Muscle layer of colon (tissue), 2 donors: ENCODE results near the gene PRKG2.

Experiments used
- H3K27ac ChIP-seq: one replicate; pipeline ENCODE4 v1.7.0; 2013; ENCODE audit warnings: low read depth, mild to moderate bottlenecking, low read length, moderate library complexity
- H3K27me3 ChIP-seq, 2 donors: one replicate each; pipeline ENCODE4 v1.7.0; 2013; ENCODE audit warnings: low read length in 2 of 2, mild to moderate bottlenecking in 2 of 2; ENCODE audit not compliant: insufficient read depth in 2 of 2, control insufficient read depth in 1 of 2
- H3K36me3 ChIP-seq: one replicate; pipeline ENCODE4 v1.7.0; 2013; ENCODE audit warnings: mild to moderate bottlenecking, low read length; ENCODE audit not compliant: insufficient read depth
- H3K4me1 ChIP-seq: one replicate; pipeline ENCODE4 v1.7.0; 2013; ENCODE audit warnings: mild to moderate bottlenecking, low read length; ENCODE audit not compliant: insufficient read depth
- H3K4me3 ChIP-seq, 2 donors: one replicate each; pipeline ENCODE4 v1.7.0; 2013; ENCODE audit warnings: low read length in 2 of 2, low read depth in 1 of 2, mild to moderate bottlenecking in 1 of 2, moderate library complexity in 1 of 2
- H3K9ac ChIP-seq: one replicate; pipeline ENCODE4 v1.7.0; 2013; ENCODE audit warnings: low read length
- H3K9me3 ChIP-seq: one replicate; pipeline ENCODE4 v1.7.0; 2013; ENCODE audit warnings: mild to moderate bottlenecking, low read length
- donor health status: abdominal sarcoma.
- donor health status: Adenocarcinoma of cecum.

Gene PRKG2

GRCh38 chr4:81084029-81084428, 131.0 kb downstream of the PRKG2 start:
- Histone ChIP-seq H3K4me3 (no peak overlapping the region), H3K9me3 (no peaks in the 10 kb centered on the region), H3K9ac (no peak overlapping the region), H3K27me3 (no peaks in the 10 kb centered on the region), H3K4me1 (no peaks in the 10 kb centered on the region), H3K27ac (no peak overlapping the region), H3K36me3 (no peaks in the 10 kb centered on the region)

- Histone ChIP-seq H3K9me3 (no peaks in the 10 kb centered on the region), H3K27me3 (no peaks in the 10 kb centered on the region), H3K36me3 (no peaks in the 10 kb centered on the region)
Observed at GRCh38 chr4:81081156-81081555, 133.9 kb downstream of the PRKG2 start.

GRCh38 chr4:81071013-81071412, 144.0 kb downstream of the PRKG2 start:
- H3K4me1 ChIP-seq = no peaks in the 10 kb centered on the region
- H3K27me3 ChIP-seq = no peaks in the 10 kb centered on the region
- H3K9ac ChIP-seq = no peak overlapping the region
- no peaks in the 10 kb centered on the region for H3K36me3 ChIP-seq
- no peaks in the 10 kb centered on the region for H3K9me3 ChIP-seq
- H3K4me3 ChIP-seq = no peak overlapping the region
- no peak overlapping the region for H3K27ac ChIP-seq

More at GRCh38 chr4:81081156-81081555, 133.9 kb downstream of the PRKG2 start:
- Histone ChIP-seq H3K4me3 (no peak overlapping the region), H3K9ac (no peak overlapping the region), H3K27ac (no peak overlapping the region), H3K4me1 (no peaks in the 10 kb centered on the region)

GRCh38 chr4:81069706-81070331, 145.2 kb downstream of the PRKG2 start:
- no peaks in the 10 kb centered on the region for H3K27me3 ChIP-seq
- no peak overlapping the region for H3K9ac ChIP-seq
- no peaks in the 10 kb centered on the region for H3K4me1 ChIP-seq
- H3K27ac ChIP-seq = no peak overlapping the region
- H3K36me3 ChIP-seq = no peaks in the 10 kb centered on the region
- H3K9me3 ChIP-seq = no peaks in the 10 kb centered on the region
- H3K4me3 ChIP-seq = no peak overlapping the region

GRCh38 chr4:81065446-81065845, 149.6 kb downstream of the PRKG2 start:
- H3K4me3 ChIP-seq = no peak overlapping the region
- H3K27ac ChIP-seq = no peak overlapping the region
- H3K27me3 ChIP-seq = no peaks in the 10 kb centered on the region
- H3K9ac ChIP-seq = no peak overlapping the region
- H3K4me1 ChIP-seq = no peaks in the 10 kb centered on the region
- no peaks in the 10 kb centered on the region for H3K36me3 ChIP-seq
- no peaks in the 10 kb centered on the region for H3K9me3 ChIP-seq

- H3K9ac ChIP-seq = no peak overlapping the region
- H3K4me1 ChIP-seq = no peaks in the 10 kb centered on the region
- no peaks in the 10 kb centered on the region for H3K9me3 ChIP-seq
- H3K36me3 ChIP-seq = no peaks in the 10 kb centered on the region
- no peak overlapping the region for H3K27ac ChIP-seq
- H3K4me3 ChIP-seq = no peak overlapping the region
- H3K27me3 ChIP-seq = no peaks in the 10 kb centered on the region
Observed at GRCh38 chr4:81062001-81062400, 153.0 kb downstream of the PRKG2 start.

DNA sequence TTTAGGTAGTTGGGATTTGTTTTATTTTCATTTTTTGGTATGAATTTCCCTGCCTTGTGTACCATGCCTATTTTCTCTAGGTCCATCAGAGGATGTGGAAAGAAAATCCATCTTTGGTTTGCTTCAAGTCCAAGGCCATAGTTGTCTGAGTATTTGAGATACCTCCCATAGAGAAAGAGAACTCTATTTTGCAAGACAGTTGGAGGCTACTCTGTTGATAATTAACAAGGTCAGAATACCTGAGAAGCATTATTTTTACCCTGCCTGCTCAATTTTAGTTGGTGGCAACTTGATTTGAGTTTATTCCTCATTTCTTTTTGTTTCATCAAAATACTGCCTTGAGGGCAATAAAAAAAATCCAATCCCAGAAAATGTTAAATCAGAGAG, 153.7 kb downstream of the PRKG2 start:
- no peak overlapping the region for H3K27ac ChIP-seq
- no peaks in the 10 kb centered on the region for H3K27me3 ChIP-seq
- H3K36me3 ChIP-seq = no peaks in the 10 kb centered on the region
- no peak overlapping the region for H3K9ac ChIP-seq
- H3K4me1 ChIP-seq = no peaks in the 10 kb centered on the region
- H3K9me3 ChIP-seq = no peaks in the 10 kb centered on the region
- H3K4me3 ChIP-seq = no peak overlapping the region

GRCh38 chr4:81060587-81061343, 154.3 kb downstream of the PRKG2 start:
- no peaks in the 10 kb centered on the region for H3K27me3 ChIP-seq
- H3K4me3 ChIP-seq = no peak overlapping the region
- H3K4me1 ChIP-seq = no peaks in the 10 kb centered on the region
- no peaks in the 10 kb centered on the region for H3K9me3 ChIP-seq
- no peak overlapping the region for H3K27ac ChIP-seq
- no peaks in the 10 kb centered on the region for H3K36me3 ChIP-seq
- no peak overlapping the region for H3K9ac ChIP-seq

GRCh38 chr4:81058621-81059020, 156.4 kb downstream of the PRKG2 start:
- Histone ChIP-seq H3K27me3 (no peaks in the 10 kb centered on the region), H3K27ac (no peak overlapping the region), H3K36me3 (no peaks in the 10 kb centered on the region), H3K9ac (no peak overlapping the region), H3K4me3 (no peak overlapping the region), H3K4me1 (no peaks in the 10 kb centered on the region), H3K9me3 (no peaks in the 10 kb centered on the region)

- Histone ChIP-seq H3K27me3 (no peaks in the 10 kb centered on the region), H3K27ac (peak overlapping the region; percentile 36), H3K9ac (no peak overlapping the region), H3K4me3 (no peak overlapping the region), H3K36me3 (no peaks in the 10 kb centered on the region), H3K9me3 (no peaks in the 10 kb centered on the region), H3K4me1 (peaks cover 46% of the 10 kb centered on the region)
Observed at GRCh38 chr4:81052119-81053068, 162.6 kb downstream of the PRKG2 start.

GRCh38 chr4:81049907-81050306, 165.1 kb downstream of the PRKG2 start:
- Histone ChIP-seq H3K9ac (no peak overlapping the region), H3K4me3 (no peak overlapping the region), H3K27ac (peak overlapping the region; percentile 1)

More at GRCh38 chr4:81049907-81050306, 165.1 kb downstream of the PRKG2 start:
- Histone ChIP-seq H3K4me1 (peaks cover 46% of the 10 kb centered on the region), H3K9me3 (no peaks in the 10 kb centered on the region), H3K36me3 (peaks cover 10% of the 10 kb centered on the region), H3K27me3 (no peaks in the 10 kb centered on the region)
